RPMI8226 (cell line): ENCODE measurements around the gene FICD.
"Not testable (repeated sequence)": the region's sequence is repeated elsewhere in the genome, so short reads cannot be mapped to it uniquely, and the experiment has no call there.

ENCODE experiments used
- DNase-seq: peaks from one replicate; pipeline ENCODE4 v3.0.0-alpha.2; 2015

FICD gene

GRCh38 chr12:108514973-108515814 lies at the start of gene FICD:
TSS of gene FICD (plus strand) at chr12:108515277. CDS start at chr12:108516973, 1,696 bp downstream.
- peak; percentile 99 for DNase-seq

- DNase-seq: no peak
Measured at GRCh38 chr12:108465417-108465816, 49.7 kb upstream of the FICD start.

GRCh38 chr12:108468196-108468968 lies 46.7 kb upstream of the FICD start:
- DNase-seq: peak; percentile 67

- no peak for DNase-seq
Measured at GRCh38 chr12:108473400-108474055, 41.5 kb upstream of the FICD start.

GRCh38 chr12:108475396-108475795 lies 39.7 kb upstream of the FICD start:
- no peak for DNase-seq

- DNase-seq: peak; percentile 65
Measured at GRCh38 chr12:108477055-108477880, 37.8 kb upstream of the FICD start.

GRCh38 chr12:108477881-108478259 lies 37.2 kb upstream of the FICD start:
- no peak for DNase-seq

- no peak for DNase-seq
Measured at GRCh38 chr12:108478611-108479206, 36.4 kb upstream of the FICD start.

GRCh38 chr12:108479364-108480070 lies 35.6 kb upstream of the FICD start:
- DNase-seq: no peak

GRCh38 chr12:108482717-108483212 lies 32.3 kb upstream of the FICD start:
- no peak for DNase-seq

GRCh38 chr12:108483213-108484059 lies 31.6 kb upstream of the FICD start:
- DNase-seq: no peak

GRCh38 chr12:108484431-108484830 lies 30.6 kb upstream of the FICD start:
- DNase-seq: no peak

GRCh38 chr12:108484845-108485244 lies 30.2 kb upstream of the FICD start:
- no peak for DNase-seq

GRCh38 chr12:108485371-108485770 lies 29.7 kb upstream of the FICD start:
- not testable (repeated sequence) for DNase-seq

GRCh38 chr12:108487029-108487428 lies 28.0 kb upstream of the FICD start:
- not testable (repeated sequence) for DNase-seq

GRCh38 chr12:108491256-108491655 lies 23.8 kb upstream of the FICD start:
- no peak for DNase-seq

- peak; percentile 59 for DNase-seq
Measured at GRCh38 chr12:108495054-108495453, 20.0 kb upstream of the FICD start.

GRCh38 chr12:108495823-108496579 lies 19.1 kb upstream of the FICD start:
- DNase-seq: no peak

GRCh38 chr12:108498136-108498535 lies 16.9 kb upstream of the FICD start:
- no peak for DNase-seq

- DNase-seq: no peak
Measured at GRCh38 chr12:108502922-108503321, 12.2 kb upstream of the FICD start.
